ENCODE data around the gene XBP1. TPM values are rescaled to one million over a fixed set of nuclear protein-coding genes. Genes with fewer than 3 reads are reported as not detected.

The XBP1 gene
- polyA plus RNA-seq, 1 of the 3 experiments (the other 2 are of a cell fraction) = 55.6 TPM

DNA sequence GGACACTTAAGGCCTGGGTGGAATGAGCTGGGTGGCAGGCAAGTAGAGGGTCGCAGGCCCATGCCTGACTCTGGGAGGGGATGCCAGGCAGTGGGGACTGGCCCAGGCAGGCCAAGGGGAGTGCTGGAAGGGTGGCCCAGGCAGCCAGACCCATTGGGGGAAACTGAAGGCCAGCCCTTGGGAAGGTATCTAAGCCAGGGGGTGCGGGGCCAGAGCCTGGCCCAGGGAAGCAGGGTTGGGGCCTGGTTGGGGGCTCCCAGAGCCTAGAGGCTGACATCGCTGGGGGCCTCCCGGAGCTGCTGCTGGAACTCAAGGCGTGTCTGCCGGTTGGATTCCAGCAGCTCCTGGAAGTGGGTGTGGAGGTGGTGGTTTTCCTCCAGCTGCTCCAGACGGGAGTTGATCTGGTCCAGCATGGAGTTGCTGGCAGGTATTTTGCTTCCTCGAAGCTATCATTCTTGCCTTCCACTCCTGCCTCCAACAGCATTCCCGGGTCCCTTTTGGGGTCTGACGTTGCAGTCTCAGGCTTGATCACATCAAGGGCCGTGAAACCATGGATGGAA is 35.3 kb upstream of the XBP1 start (continued):
- TF ChIP-seq, protein P1, sequence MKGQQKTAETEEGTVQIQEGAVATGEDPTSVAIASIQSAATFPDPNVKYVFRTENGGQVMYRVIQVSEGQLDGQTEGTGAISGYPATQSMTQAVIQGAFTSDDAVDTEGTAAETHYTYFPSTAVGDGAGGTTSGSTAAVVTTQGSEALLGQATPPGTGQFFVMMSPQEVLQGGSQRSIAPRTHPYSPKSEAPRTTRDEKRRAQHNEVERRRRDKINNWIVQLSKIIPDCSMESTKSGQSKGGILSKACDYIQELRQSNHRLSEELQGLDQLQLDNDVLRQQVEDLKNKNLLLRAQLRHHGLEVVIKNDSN (IDR thresholded peaks at IDR 0.05; ENCODE audit: borderline replicate concordance, low read depth) = no peak
- no peak for TF ChIP-seq NFIC (IDR thresholded peaks at IDR 0.05; ENCODE audit: borderline replicate concordance)
- TF ChIP-seq TAF1 (IDR thresholded peaks at IDR 0.05; ENCODE audit: borderline replicate concordance, low read depth, low read length) = no peak
- TF ChIP-seq GABPA (IDR thresholded peaks at IDR 0.05; ENCODE audit: low read depth) = no peak
- no peak for TF ChIP-seq NRF1 (IDR thresholded peaks at IDR 0.05; ENCODE audit: low read depth, low read length)
- TF ChIP-seq SMC3 (IDR thresholded peaks at IDR 0.05; ENCODE audit: low read depth, low read length) = no peak
- no peak for TF ChIP-seq TEAD4 (IDR thresholded peaks at IDR 0.05; ENCODE audit: borderline replicate concordance, insufficient read depth)

DNA sequence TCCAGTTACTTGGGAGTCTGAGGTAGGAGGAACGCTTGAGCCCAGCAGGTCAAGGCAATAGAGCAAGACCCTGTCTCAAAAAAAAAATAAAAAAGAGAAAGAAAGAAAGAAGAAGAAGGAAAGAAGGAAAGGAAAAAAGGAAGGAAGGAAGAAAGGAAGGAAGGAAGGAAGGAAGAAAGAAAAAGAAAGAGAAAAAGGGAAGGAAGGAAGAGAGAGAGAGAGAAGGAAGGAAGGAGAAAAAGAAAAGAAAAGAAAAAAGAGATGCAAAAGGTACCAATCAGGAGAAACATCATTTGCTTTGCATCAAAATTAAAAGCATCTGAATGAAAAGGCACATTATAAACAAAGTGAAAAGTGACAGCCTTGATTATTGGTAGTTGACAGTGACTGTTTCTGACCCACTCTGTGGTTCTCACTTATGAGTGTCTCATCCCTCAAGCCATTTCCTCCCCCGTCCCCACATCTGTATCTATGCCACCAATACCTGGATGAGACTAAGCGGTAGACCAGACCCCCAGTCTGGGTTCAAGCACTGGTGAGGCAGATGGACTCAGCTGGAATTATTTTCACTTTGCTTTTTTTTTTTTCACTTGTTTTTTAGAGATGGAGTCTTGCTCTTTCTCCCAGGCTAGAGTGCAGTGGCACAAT is 33.0 kb upstream of the XBP1 start:
- Histone ChIP-seq H4K20me1 (ENCODE audit: insufficient read depth) (no peaks in the 10 kb centered on the region), H3K36me3 (replicated peaks in 1 of 2; ENCODE audit: control insufficient read depth in 1 of 2, insufficient read depth in 2 of 2, low read length in 1 of 2) (no peaks in the 10 kb centered on the region), H3K4me2 (no peak overlapping the region), H2AFZ (ENCODE audit: low read depth) (no peak overlapping the region), H3K4me1 (ENCODE audit: control insufficient read depth in 1 of 2, insufficient read depth in 2 of 2, low read depth in 1 of 2, low read length in 1 of 2) (no peaks in the 10 kb centered on the region), H3K9me2 (no peaks in the 10 kb centered on the region), H3K27me3 (ENCODE audit: insufficient read depth) (no peaks in the 10 kb centered on the region), H3K4me3 (ENCODE audit: low read depth in 2 of 2, low read length in 1 of 2) (no peak overlapping the region), H3K9ac (no peak overlapping the region), H3F3A (replicated peaks; ENCODE audit: insufficient read depth) (no peaks in the 10 kb centered on the region), H3K79me2 (ENCODE audit: insufficient read depth) (no peaks in the 10 kb centered on the region), H3K27ac (ENCODE audit: low read depth in 2 of 2, low read length in 1 of 2) (no peak overlapping the region), H3K9me3 (no peaks in the 10 kb centered on the region)
- POLR2A ChIA-PET = no interaction called here
- DNase-seq = no peak
- 85% methylated on average over 3 of the region's 3 CpGs for WGBS (ENCODE audit: low lambda C conversion rate)
- CTCF ChIA-PET = interaction anchor here (0.8 to 4.2 kb wide), 4 partner anchors 15 to 233 kb away, joined by 3 to 21 read pairs (median 8); no protein-coding TSS in a partner anchor
- no peak for TF ChIP-seq TAF1 (IDR thresholded peaks at IDR 0.05; ENCODE audit: borderline replicate concordance, low read depth, low read length)
- no peak for TF ChIP-seq NFIC (IDR thresholded peaks at IDR 0.05; ENCODE audit: borderline replicate concordance)
- TF ChIP-seq TCF12 (IDR thresholded peaks at IDR 0.05) = no peak
- no peak for TF ChIP-seq ELF1 (IDR thresholded peaks at IDR 0.05)
- TF ChIP-seq POLR2AphosphoS5 (IDR thresholded peaks at IDR 0.05; ENCODE audit: low read depth, low read length) = no peak
- no peak for TF ChIP-seq GABPA (IDR thresholded peaks at IDR 0.05; ENCODE audit: low read depth)
- TF ChIP-seq, protein P2, sequence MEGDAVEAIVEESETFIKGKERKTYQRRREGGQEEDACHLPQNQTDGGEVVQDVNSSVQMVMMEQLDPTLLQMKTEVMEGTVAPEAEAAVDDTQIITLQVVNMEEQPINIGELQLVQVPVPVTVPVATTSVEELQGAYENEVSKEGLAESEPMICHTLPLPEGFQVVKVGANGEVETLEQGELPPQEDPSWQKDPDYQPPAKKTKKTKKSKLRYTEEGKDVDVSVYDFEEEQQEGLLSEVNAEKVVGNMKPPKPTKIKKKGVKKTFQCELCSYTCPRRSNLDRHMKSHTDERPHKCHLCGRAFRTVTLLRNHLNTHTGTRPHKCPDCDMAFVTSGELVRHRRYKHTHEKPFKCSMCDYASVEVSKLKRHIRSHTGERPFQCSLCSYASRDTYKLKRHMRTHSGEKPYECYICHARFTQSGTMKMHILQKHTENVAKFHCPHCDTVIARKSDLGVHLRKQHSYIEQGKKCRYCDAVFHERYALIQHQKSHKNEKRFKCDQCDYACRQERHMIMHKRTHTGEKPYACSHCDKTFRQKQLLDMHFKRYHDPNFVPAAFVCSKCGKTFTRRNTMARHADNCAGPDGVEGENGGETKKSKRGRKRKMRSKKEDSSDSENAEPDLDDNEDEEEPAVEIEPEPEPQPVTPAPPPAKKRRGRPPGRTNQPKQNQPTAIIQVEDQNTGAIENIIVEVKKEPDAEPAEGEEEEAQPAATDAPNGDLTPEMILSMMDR (IDR thresholded peaks at IDR 0.05) = no peak
- TF ChIP-seq NRF1 (IDR thresholded peaks at IDR 0.05; ENCODE audit: low read depth, low read length) = no peak
- no peak for TF ChIP-seq MXI1 (IDR thresholded peaks at IDR 0.05; ENCODE audit: low read depth, low read length)
- TF ChIP-seq, protein P3, sequence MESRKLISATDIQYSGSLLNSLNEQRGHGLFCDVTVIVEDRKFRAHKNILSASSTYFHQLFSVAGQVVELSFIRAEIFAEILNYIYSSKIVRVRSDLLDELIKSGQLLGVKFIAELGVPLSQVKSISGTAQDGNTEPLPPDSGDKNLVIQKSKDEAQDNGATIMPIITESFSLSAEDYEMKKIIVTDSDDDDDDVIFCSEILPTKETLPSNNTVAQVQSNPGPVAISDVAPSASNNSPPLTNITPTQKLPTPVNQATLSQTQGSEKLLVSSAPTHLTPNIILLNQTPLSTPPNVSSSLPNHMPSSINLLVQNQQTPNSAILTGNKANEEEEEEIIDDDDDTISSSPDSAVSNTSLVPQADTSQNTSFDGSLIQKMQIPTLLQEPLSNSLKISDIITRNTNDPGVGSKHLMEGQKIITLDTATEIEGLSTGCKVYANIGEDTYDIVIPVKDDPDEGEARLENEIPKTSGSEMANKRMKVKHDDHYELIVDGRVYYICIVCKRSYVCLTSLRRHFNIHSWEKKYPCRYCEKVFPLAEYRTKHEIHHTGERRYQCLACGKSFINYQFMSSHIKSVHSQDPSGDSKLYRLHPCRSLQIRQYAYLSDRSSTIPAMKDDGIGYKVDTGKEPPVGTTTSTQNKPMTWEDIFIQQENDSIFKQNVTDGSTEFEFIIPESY (IDR thresholded peaks at IDR 0.05; ENCODE audit: borderline replicate concordance, low read depth) = no peak
- TF ChIP-seq, protein P4, sequence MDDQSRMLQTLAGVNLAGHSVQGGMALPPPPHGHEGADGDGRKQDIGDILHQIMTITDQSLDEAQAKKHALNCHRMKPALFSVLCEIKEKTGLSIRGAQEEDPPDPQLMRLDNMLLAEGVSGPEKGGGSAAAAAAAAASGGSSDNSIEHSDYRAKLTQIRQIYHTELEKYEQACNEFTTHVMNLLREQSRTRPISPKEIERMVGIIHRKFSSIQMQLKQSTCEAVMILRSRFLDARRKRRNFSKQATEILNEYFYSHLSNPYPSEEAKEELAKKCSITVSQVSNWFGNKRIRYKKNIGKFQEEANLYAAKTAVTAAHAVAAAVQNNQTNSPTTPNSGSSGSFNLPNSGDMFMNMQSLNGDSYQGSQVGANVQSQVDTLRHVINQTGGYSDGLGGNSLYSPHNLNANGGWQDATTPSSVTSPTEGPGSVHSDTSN (IDR thresholded peaks at IDR 0.05) = no peak
- no peak for TF ChIP-seq FOSL2 (IDR thresholded peaks at IDR 0.05; ENCODE audit: borderline replicate concordance, low read depth)
